ENCODE data around the gene SLC30A1. TPM values are rescaled to one million over a fixed set of nuclear protein-coding genes. Genes with fewer than 3 reads are reported as not detected.

SLC30A1 gene
- total and polyA plus RNA-seq, 9 donors, result 7.4 to 23.4 (median 18.9) TPM

- intact Hi-C loops (cut with DNase I), result no loop called here
- no peaks in the 10 kb centered on the region for H3K4me1 ChIP-seq (ENCODE audit: insufficient read depth)
- no peaks in the 10 kb centered on the region for H3K36me3 ChIP-seq
- TF ChIP-seq POLR2A (IDR thresholded peaks at IDR 0.05) (no peak), EP300 (IDR thresholded peaks at IDR 0.05) (no peak), CTCF (IDR thresholded peaks at IDR 0.05) (no peak)
- H3K4me3 ChIP-seq, result no peak overlapping the region
- no peak overlapping the region for H3K27ac ChIP-seq
- DNase-seq, result no peak
- no peaks in the 10 kb centered on the region for H3K9me3 ChIP-seq
- no peaks in the 10 kb centered on the region for H3K27me3 ChIP-seq
- 67 to 82% (median 79%) methylated on average over 6 of the region's 6 CpGs for WGBS, 3 donors
These were observed 46.9 kb downstream of the SLC30A1 start for GRCh38 chr1:211532088-211532444.

GRCh38 chr1:211531194-211532087 lies 47.5 kb downstream of the SLC30A1 start:
- Histone ChIP-seq H3K36me3 (no peaks in the 10 kb centered on the region), H3K4me3 (no peak overlapping the region), H3K4me1 (ENCODE audit: insufficient read depth) (no peaks in the 10 kb centered on the region), H3K27me3 (no peaks in the 10 kb centered on the region), H3K9me3 (no peaks in the 10 kb centered on the region), H3K27ac (no peak overlapping the region)
- intact Hi-C loops (cut with DNase I), result no loop called here
- WGBS, 3 donors, result 69 to 81% (median 73%) methylated on average over 15 of the region's 15 CpGs
- TF ChIP-seq CTCF (IDR thresholded peaks at IDR 0.05) (no peak), POLR2A (IDR thresholded peaks at IDR 0.05) (no peak), EP300 (IDR thresholded peaks at IDR 0.05) (no peak)
- DNase-seq, result no peak

- DNase-seq, result no peak
- intact Hi-C loops (cut with DNase I), result no loop called here
- no peaks in the 10 kb centered on the region for H3K27me3 ChIP-seq
- 54 to 63% (median 58%) methylated on average over 2 of the region's 2 CpGs for WGBS, 3 donors
- H3K4me1 ChIP-seq (ENCODE audit: insufficient read depth), result no peaks in the 10 kb centered on the region
- no peak overlapping the region for H3K27ac ChIP-seq
- TF ChIP-seq POLR2A (IDR thresholded peaks at IDR 0.05), result no peak
- no peak for TF ChIP-seq EP300 (IDR thresholded peaks at IDR 0.05)
- no peak for TF ChIP-seq CTCF (IDR thresholded peaks at IDR 0.05)
- no peak overlapping the region for H3K4me3 ChIP-seq
- H3K9me3 ChIP-seq, result no peaks in the 10 kb centered on the region
- H3K36me3 ChIP-seq, result no peaks in the 10 kb centered on the region
These were observed 48.9 kb downstream of the SLC30A1 start for GRCh38 chr1:211530102-211530501.

GRCh38 chr1:211529453-211529852 lies 49.5 kb downstream of the SLC30A1 start:
- DNase-seq, result no peak
- WGBS, 3 donors, result 22 to 26% (median 25%) methylated on average over 9 of the region's 9 CpGs
- no peaks in the 10 kb centered on the region for H3K27me3 ChIP-seq
- H3K27ac ChIP-seq, result no peak overlapping the region
- H3K36me3 ChIP-seq, result no peaks in the 10 kb centered on the region
- intact Hi-C loops (cut with DNase I), result no loop called here
- no peaks in the 10 kb centered on the region for H3K9me3 ChIP-seq
- H3K4me3 ChIP-seq, result no peak overlapping the region
- TF ChIP-seq POLR2A (IDR thresholded peaks at IDR 0.05) (no peak), CTCF (IDR thresholded peaks at IDR 0.05) (no peak), EP300 (IDR thresholded peaks at IDR 0.05) (no peak)
- H3K4me1 ChIP-seq (ENCODE audit: insufficient read depth), result no peaks in the 10 kb centered on the region

Data from ovary (tissue), 9 donors.